ELR (cell line): Measurements from ENCODE around the gene GSN.
A peak's percentile ranks its signal among the peaks of the same experiment; 100 is the strongest.
"Not testable (repeated sequence)": the region's sequence is repeated elsewhere in the genome, so short reads cannot be mapped to it uniquely, and the experiment has no call there.

ENCODE experiments used
- DNase-seq: peaks from one replicate; pipeline ENCODE4 v3.0.0-alpha.2; 2015; ENCODE audit warnings: low read depth

The GSN gene

GRCh38 chr9:121288673-121289025 is 20.7 kb downstream of the GSN start:
- DNase-seq: no peak

- DNase-seq: peak; percentile 13
Observed at GRCh38 chr9:121289026-121289771, 21.2 kb downstream of the GSN start.

- no peak for DNase-seq
Observed at GRCh38 chr9:121289772-121290370, 21.9 kb downstream of the GSN start.

- not testable (repeated sequence) for DNase-seq
Observed at GRCh38 chr9:121291536-121291935, 23.6 kb downstream of the GSN start.

GRCh38 chr9:121292051-121292450 is 24.1 kb downstream of the GSN start:
- DNase-seq: no peak

GRCh38 chr9:121292801-121293241 is 24.9 kb downstream of the GSN start:
- DNase-seq: no peak

GRCh38 chr9:121294151-121294743 is 26.3 kb downstream of the GSN start:
- DNase-seq: no peak

GRCh38 chr9:121294866-121295661 is 27.1 kb downstream of the GSN start:
- DNase-seq: no peak

- DNase-seq: no peak
Observed at GRCh38 chr9:121295662-121296191, 27.8 kb downstream of the GSN start.

GRCh38 chr9:121296213-121297127 is 28.5 kb downstream of the GSN start:
- DNase-seq: no peak

GRCh38 chr9:121297389-121297788 is 29.4 kb downstream of the GSN start:
- DNase-seq: no peak

GRCh38 chr9:121298016-121298538 is 30.1 kb downstream of the GSN start:
- DNase-seq: no peak

GRCh38 chr9:121298689-121299466 is 30.9 kb downstream of the GSN start:
- DNase-seq: no peak

- peak; percentile 41 for DNase-seq
Observed at GRCh38 chr9:121299467-121300282, 31.7 kb downstream of the GSN start.

- no peak for DNase-seq
Observed at GRCh38 chr9:121300283-121301119, 32.5 kb downstream of the GSN start.

GRCh38 chr9:121301881-121302286 is 33.9 kb downstream of the GSN start:
- DNase-seq: no peak

GRCh38 chr9:121302341-121302740 is 34.4 kb downstream of the GSN start:
- DNase-seq: no peak

GRCh38 chr9:121302786-121303185 is 34.8 kb downstream of the GSN start:
- DNase-seq: no peak
